Stimulated activated CD4-positive, alpha-beta T cell treated with anti-CD3 and anti-CD28 coated beads, Interleukin-2, amount 100 ng/mL, for 4 hours (primary cell): Measurements from ENCODE around the gene HOXB8.

Experiments
- DNase-seq: peaks from one replicate; pipeline ENCODE4 v3.0.0-alpha.2; 2020; ENCODE audit warnings: low read depth

Gene HOXB8

DNA sequence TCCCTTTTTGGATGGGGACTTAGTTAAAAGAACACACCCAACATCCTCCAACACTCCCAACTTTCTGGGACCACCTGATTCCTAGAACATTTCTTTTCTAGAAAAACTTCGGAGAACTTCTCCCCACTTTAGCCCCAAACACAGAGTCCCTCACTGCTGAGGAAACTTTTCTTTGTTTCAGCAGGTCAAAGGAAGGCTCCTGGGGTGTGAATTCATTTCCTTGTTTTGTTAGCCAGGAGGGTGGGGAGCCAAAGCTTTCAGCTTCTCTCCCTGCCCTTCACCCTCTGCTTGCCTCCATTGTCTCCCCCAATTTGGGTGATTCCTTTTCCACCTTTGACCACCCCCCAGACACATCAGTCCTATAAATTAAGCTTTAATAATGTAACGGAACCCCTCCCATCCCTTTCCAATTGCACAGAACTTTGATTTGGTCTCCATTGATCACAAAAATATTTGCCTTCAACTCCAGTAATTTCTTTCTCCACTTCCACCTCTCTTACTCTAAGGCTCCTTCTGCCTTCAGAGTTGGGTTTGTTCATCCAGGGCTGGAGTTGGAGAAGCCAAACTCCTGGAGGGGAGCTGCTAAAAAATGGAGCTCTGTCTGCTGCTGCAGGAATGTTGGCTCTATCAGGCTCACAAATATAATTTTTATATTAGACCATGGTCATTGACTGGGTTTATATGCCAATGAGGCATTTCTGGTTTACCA is 47.3 kb downstream of the HOXB8 start:
- no peak for DNase-seq

DNA sequence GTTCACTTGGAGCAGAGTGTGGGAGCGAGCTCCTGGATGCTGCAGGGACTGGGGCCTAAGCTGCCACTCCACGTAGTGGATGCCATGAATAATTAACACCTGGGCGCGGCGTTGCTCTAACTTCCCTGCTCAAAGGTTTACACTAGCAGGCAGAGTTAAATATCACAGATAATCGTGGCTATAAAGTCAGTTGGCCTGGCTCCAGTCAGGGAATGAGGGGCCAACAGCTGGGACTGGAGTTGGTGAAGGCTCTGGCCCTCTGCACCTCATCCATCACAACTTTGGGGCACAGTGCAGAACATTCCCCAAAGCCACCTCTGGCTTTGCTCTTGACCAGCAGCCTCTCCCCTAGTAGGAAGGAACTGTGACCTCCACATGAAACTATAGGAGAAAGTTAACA is 47.9 kb downstream of the HOXB8 start:
- DNase-seq, result no peak

DNA sequence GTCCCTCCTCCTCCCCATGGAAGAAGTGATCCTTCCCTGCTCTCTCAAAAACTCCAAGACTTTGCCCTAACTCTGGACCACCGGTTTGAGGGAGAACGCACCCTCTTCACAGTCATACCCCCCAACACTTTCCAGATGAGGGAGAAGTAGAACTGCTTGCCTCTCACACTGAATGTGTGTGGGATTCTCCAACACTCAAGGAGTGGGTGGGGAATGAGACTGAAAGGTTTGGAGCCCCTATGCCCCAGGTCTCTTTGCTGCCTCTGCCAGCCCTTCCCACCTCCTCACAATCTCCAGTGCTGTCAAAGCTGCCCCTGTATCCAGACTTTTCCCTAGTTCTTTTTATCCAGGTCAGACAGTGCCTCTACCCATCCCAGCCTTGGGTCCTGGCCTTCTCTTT is 48.4 kb downstream of the HOXB8 start:
- DNase-seq, result no peak

DNA sequence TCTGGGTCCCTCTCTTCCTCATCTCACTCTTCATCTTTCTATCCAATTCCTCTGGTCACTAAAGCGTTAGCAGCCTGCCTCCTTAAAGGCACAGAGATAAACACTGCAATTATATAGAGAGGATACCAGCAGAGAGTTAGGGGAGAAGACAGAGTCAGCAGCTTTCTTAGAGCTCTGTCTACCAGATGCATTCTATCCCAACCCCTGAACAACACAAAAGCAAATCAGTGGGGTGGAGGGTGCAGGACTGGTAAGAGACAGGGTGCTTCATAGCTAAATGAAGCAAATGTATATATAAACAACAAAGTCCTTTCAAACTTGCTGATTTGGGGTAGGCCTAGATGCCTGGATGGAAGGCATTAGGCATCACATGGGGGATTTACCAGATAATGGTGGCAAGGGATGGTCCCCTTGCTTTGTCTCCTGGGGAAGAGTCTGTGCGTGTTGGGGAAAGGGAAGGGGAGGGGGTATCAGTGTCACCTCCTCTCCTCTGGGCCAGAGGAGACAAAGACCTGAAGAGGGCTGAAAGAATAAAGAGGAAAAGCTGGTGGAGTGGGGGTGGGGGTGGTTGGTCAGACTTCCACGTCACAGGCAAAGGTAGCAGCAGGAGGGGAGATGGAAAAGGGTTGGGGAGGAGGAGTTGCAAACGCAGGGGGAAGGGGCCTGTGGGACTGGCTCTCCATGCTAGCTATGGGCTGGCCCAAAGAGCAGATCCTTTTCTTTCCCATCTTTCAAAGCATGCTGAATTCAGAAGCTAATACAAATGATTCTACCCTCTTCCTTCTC is 49.0 kb downstream of the HOXB8 start:
- no peak for DNase-seq

DNA sequence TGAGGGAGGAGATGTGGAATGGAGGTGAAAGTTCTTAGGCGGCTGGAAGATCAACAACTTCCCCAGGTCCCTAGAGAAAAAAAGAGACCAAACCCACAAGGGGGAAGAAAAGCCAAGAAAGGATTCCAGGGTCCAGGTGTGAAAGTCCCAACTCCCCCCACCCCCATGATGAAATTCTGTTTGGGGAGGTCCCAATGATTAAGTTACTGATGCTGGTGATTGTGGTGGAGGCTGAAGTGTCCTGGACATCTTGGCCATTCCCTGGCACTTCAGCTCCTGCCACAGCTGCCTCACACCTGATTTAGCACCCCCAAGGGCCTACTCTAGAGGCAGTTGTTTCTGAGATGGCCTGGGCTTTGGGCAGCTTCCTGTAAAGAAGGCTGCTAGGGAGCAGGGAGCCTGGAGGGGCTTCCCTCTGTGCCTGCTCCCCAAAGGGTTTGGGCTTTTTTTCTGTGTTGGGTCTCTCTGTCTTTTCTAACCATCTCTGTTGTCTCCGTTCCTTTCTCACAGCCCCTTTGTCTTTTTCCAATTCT is 50.0 kb downstream of the HOXB8 start:
- no peak for DNase-seq

DNA sequence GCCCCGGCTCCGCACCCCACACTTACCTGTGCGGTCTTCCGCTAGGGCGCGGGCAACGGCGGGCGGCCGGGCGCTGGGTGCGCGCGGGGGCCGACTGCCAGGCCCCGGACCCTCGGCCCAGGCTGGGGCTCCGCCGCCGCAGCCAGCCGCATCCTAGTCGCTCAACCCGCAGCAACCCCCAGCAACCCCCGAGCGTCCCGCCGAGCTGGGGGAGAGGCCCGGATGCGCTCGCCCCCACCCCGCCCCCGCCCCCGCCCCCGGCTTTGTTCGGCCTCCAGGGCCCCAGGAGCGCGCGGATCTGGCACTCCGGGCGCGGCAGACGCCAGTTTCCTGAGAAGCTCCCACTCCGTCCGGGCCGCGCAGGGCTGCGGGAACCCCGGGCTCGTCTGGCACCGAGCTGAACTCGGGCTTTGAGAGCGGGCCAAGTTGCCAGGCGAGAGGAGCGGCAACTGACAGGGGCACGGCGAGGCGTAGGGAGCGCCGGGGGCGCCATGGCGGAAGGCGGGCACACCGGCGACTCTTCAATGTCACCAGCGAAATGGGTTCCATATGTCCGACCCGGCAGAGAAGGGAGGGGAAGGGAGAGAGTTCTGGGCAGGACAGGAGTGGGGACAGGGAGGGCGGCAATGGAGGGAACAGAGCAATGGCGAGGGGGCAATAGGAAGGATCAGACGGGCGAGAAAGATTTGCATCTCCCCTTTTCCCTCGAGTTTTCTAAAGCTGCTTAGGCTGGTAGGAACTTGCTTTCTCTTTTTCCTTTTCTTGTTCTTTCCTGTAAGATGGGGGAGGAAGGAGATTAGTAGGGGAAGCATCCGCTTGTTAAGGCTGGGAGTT is 50.7 kb downstream of the HOXB8 start:
- no peak for DNase-seq

DNA sequence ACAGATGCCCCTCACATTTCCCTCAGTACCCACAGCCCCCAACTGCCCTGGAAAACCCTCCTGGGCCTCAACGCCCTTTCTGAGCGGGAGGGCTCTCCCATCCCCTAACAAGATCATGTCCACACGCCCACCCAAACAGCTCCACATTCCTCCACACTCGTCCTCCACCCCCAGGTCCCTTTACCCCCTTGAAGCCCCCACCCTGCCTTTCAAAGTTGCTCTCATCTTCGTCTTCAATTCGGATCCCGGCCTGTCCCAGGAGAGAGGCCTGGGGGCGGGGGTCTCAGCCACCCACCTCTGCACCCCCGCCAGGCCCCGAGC is 51.3 kb downstream of the HOXB8 start:
- DNase-seq, result no peak

DNA sequence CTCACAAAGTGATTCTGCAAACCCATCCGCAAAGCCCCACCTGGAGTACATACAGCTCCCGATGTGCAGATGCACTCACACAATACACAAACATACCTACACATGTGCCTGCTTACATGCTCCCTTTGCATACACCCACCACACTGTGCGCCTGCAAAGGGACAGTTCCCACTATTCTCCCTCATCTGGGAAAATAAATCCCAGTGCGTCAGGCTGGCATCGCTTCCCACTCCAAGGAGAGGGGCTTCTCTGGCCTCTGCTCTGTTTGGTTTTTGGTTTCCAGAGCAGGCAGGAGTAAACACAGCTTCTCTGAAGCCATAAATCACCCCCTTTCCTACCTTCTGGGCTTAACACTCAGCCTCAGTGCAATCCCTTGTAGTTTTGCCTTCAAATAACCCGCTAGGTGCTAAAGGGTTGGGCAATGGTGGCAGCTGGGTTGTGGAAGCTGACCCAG is 51.7 kb downstream of the HOXB8 start:
- DNase-seq, result no peak

DNA sequence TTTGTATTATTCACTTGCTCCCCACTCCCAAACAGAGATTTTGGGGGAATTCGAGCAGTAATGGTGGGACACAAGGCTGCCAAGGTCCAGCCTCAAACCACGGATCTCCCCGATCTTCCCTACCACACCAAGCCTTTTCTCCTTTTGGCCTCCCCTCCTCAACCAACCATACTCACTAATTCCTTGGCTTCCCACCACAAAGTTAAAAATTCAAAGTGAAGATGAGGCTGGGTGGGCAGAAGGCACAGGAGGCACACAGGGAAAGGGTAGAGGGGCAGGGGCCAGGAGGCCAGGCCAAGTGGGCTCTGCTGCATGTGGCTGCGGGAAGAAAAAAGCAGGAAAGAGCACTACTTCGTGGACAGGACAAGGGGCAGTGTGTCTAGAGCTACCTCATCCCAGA is 52.2 kb downstream of the HOXB8 start:
- no peak for DNase-seq
